Ishikawa (cell line): ENCODE results near the gene FZR1.

Experiments
- CEBPB ChIP-seq: IDR thresholded peaks from 2 replicates; pipeline ENCODE4 v1.6.1; 2012
- CREB1 ChIP-seq: IDR thresholded peaks from 2 replicates; pipeline ENCODE4 v1.6.1; 2012; ENCODE audit warnings: low read depth
- EGR1 ChIP-seq: IDR thresholded peaks from 2 replicates; pipeline ENCODE4 v1.6.1; 2012
- EP300 ChIP-seq: IDR thresholded peaks from 2 replicates; pipeline ENCODE4 v1.6.1; 2012; ENCODE audit warnings: borderline replicate concordance
- FOXM1 ChIP-seq: IDR thresholded peaks from 2 replicates; pipeline ENCODE4 v1.6.1; 2012; ENCODE audit warnings: low read depth, borderline replicate concordance
- NFIC ChIP-seq: IDR thresholded peaks from 2 replicates; pipeline ENCODE4 v1.6.1; 2012
- RAD21 ChIP-seq: IDR thresholded peaks from 2 replicates; pipeline ENCODE4 v1.6.1; 2012; ENCODE audit warnings: low read depth
- TAF1 ChIP-seq: IDR thresholded peaks from 2 replicates; pipeline ENCODE4 v1.6.1; 2012; ENCODE audit warnings: low read depth, mild to moderate bottlenecking
- TCF12 ChIP-seq: IDR thresholded peaks from 2 replicates; pipeline ENCODE4 v1.6.1; 2012; ENCODE audit warnings: low read depth
- TEAD4 ChIP-seq: IDR thresholded peaks from 2 replicates; pipeline ENCODE4 v1.6.1; 2012
- YY1 ChIP-seq: IDR thresholded peaks from 2 replicates; pipeline ENCODE4 v1.6.1; 2012; ENCODE audit warnings: low read depth
- ZBTB7A ChIP-seq: IDR thresholded peaks from 2 replicates; pipeline ENCODE4 v1.6.1; 2012; ENCODE audit warnings: low read depth
- TF ChIP-seq, protein P1 (sequence below): IDR thresholded peaks from 2 replicates; pipeline ENCODE4 v1.6.1; 2012
- TF ChIP-seq, protein P2 (sequence below): IDR thresholded peaks from 2 replicates; pipeline ENCODE4 v1.6.1; 2012
- TF ChIP-seq, protein P3 (sequence below): IDR thresholded peaks from 2 replicates; pipeline ENCODE4 v1.6.1; 2012; ENCODE audit warnings: low read depth, mild to moderate bottlenecking

Gene FZR1

DNA sequence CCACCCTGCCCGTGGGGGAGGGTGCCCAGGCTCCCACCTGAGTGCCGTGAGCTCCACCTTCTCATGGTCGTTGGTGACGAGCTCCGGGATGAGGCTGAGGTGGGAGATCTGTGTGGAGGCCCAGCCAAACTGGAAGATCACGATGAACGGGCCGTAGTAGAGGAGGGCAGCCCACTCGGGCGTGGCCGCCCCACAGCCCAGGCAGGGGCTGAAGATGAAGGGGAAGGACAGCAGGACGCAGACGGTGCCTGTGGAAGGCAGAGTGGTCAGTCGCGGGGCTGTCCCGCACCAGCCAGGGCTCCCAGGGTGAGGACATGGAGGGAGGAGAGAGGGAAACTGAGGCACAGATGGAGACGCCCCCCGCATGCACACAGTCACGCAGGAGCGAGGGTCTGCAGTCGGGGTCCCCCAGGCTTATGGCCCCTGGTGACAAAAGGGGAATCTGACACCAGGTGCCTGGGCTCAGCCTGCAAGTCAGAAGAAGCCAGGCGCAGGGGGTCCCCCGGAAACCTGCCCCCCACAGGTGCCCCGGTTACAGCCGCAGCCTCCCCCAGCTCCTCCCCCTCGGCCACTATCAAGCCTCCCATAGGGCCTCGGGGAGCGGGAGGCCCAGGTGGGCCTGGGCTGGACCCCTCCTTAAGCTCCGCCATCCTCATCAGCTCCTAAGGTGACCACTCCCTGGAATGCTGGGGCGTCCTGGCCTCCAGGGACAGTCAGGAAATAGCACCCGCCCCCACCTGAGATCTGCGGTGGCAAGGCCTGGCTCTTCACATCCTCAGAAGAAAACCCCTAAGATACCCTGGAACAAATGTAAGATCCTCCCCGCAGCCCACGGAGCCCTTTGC is 45.1 kb downstream of the FZR1 start:
- TF ChIP-seq, protein P1, sequence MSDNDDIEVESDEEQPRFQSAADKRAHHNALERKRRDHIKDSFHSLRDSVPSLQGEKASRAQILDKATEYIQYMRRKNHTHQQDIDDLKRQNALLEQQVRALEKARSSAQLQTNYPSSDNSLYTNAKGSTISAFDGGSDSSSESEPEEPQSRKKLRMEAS: no peak
- TF ChIP-seq YY1: no peak
- TF ChIP-seq, protein P2, sequence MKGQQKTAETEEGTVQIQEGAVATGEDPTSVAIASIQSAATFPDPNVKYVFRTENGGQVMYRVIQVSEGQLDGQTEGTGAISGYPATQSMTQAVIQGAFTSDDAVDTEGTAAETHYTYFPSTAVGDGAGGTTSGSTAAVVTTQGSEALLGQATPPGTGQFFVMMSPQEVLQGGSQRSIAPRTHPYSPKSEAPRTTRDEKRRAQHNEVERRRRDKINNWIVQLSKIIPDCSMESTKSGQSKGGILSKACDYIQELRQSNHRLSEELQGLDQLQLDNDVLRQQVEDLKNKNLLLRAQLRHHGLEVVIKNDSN: no peak
- TF ChIP-seq FOXM1: no peak
- no peak for TF ChIP-seq TAF1
- no peak; the same call in 1 of the 2 replicates for TF ChIP-seq ZBTB7A
- TF ChIP-seq RAD21: no peak
- TF ChIP-seq EGR1: no peak
- TF ChIP-seq TCF12: no peak
- no peak for TF ChIP-seq CREB1
- TF ChIP-seq NFIC: no peak
- no peak for TF ChIP-seq CEBPB
- TF ChIP-seq TEAD4: no peak
- TF ChIP-seq, protein P3, sequence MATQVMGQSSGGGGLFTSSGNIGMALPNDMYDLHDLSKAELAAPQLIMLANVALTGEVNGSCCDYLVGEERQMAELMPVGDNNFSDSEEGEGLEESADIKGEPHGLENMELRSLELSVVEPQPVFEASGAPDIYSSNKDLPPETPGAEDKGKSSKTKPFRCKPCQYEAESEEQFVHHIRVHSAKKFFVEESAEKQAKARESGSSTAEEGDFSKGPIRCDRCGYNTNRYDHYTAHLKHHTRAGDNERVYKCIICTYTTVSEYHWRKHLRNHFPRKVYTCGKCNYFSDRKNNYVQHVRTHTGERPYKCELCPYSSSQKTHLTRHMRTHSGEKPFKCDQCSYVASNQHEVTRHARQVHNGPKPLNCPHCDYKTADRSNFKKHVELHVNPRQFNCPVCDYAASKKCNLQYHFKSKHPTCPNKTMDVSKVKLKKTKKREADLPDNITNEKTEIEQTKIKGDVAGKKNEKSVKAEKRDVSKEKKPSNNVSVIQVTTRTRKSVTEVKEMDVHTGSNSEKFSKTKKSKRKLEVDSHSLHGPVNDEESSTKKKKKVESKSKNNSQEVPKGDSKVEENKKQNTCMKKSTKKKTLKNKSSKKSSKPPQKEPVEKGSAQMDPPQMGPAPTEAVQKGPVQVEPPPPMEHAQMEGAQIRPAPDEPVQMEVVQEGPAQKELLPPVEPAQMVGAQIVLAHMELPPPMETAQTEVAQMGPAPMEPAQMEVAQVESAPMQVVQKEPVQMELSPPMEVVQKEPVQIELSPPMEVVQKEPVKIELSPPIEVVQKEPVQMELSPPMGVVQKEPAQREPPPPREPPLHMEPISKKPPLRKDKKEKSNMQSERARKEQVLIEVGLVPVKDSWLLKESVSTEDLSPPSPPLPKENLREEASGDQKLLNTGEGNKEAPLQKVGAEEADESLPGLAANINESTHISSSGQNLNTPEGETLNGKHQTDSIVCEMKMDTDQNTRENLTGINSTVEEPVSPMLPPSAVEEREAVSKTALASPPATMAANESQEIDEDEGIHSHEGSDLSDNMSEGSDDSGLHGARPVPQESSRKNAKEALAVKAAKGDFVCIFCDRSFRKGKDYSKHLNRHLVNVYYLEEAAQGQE: no peak

DNA sequence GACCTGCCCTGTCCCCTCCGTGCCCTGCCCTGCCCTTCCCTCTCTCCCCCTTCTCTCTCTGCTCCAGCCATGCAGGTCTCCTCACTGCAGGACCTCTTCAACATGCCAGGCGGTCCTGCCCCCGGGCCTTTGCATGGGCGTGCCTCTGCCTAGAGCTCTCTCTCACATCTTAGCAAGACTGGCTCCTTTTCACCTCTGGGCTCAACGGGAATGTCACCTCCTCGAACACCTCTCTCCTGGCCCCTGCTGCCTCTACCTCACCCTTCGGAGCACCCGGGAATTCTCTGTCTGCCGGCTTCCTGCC is 45.6 kb downstream of the FZR1 start:
- TF ChIP-seq RAD21 (no peak), EP300 (no peak), NFIC (no peak), YY1 (no peak), FOXM1 (no peak), TAF1 (no peak), CREB1 (no peak), CEBPB (no peak), EGR1 (no peak), ZBTB7A (no peak), TCF12 (no peak), TEAD4 (no peak)
- TF ChIP-seq, protein P1: no peak
- TF ChIP-seq, protein P2: no peak
- TF ChIP-seq, protein P3: no peak

DNA sequence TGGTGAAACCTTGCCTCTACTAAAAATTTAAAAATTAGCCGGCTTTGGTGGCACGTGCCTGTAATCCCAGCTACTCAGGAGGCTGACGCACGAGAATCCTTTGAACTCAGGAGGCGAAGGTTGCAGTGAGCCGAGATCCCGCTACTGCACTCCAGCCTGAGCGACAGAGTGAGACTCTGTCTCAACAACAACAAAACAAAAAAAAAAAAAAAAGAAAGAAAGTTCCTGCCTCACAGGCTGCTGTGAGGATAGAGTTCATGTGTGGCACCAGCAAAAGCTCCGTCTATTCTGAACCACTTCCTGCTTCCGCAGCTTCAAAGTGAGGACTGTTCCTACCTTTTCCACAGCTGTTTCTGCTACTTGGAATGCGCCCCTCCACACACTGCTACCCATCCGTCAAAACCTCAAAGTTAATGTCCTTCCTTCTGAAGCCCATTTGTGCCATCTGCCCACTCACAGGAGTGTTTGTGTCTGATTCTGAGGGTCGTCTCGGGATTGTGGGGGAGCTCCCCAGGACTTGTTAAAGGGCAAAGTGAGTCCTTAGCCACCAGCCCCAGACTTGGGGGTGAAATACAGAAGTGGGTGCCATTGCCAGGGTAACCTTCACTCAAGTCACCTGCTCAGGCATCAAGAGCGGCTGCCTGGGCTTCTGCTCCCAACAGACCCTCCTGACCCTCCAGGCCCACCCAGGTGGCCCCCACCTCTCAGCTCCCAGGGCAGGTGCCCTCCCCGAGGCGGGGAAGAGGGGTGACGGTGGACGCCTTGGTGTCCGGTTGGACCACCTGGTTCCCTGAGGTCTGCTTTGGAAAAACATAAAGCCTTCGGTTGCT is 48.4 kb downstream of the FZR1 start:
- no peak for TF ChIP-seq TAF1
- TF ChIP-seq, protein P2: no peak
- no peak for TF ChIP-seq RAD21
- no peak for TF ChIP-seq YY1
- TF ChIP-seq CEBPB: no peak
- TF ChIP-seq CREB1: no peak
- TF ChIP-seq, protein P3: no peak
- no peak for TF ChIP-seq EGR1
- no peak for TF ChIP-seq TCF12
- TF ChIP-seq, protein P1: no peak
- no peak for TF ChIP-seq TEAD4
- no peak for TF ChIP-seq EP300
- no peak for TF ChIP-seq ZBTB7A
- TF ChIP-seq NFIC: no peak
- no peak for TF ChIP-seq FOXM1
